ENCODE measurements around the gene TOR3A. TPM values are rescaled to one million over a fixed set of nuclear protein-coding genes. Genes with fewer than 3 reads are reported as not detected.
"Not testable (repeated sequence)": the region's sequence is repeated elsewhere in the genome, so short reads cannot be mapped to it uniquely, and the experiment has no call there.

TOR3A gene
- total RNA-seq, 1 donor from 2014 or later, result 44.0 TPM

DNA sequence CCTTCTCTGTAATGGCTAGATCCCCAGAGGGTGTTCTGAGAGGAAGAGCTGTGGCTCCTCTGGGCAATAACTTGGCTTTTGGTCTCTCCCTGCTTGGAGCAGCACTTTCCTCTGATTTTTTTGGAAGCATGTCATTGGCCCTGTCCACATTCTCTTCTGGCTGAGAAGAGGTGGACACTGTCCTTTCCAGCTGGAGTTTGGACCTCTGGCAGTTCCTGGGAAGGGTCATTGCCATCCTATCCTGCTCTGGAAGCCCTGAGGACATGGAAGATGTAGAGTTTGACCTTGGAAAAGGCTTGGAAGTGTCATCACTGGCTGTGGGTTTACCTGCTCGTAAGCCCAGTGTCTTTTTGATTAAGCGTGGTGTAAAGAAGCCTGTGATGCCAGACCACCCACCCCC, 26.8 kb downstream of the TOR3A start:
- DNase-seq, result no peak

GRCh38 chr1:179115181-179115580, 33.3 kb downstream of the TOR3A start:
- no peak for DNase-seq

DNA sequence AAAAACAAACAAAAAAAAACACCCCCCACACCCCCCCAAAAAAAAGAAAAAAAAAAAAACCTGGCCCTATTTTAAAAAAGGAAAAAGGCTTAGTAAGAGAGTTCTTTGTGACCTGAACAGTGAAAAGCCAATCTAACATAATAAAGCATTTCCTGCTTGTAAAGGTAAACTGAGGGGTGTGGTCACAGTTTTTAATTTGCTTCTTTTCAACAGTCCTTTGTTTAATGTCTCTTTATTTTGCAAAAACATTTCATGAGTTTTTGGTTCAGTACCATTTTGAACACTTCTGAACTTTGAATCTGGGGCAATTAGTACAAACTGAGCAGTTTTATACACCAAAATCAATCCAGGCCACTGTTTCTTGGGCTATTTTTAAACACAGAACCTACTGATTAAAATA, 37.6 kb downstream of the TOR3A start:
- no peak for DNase-seq

DNA sequence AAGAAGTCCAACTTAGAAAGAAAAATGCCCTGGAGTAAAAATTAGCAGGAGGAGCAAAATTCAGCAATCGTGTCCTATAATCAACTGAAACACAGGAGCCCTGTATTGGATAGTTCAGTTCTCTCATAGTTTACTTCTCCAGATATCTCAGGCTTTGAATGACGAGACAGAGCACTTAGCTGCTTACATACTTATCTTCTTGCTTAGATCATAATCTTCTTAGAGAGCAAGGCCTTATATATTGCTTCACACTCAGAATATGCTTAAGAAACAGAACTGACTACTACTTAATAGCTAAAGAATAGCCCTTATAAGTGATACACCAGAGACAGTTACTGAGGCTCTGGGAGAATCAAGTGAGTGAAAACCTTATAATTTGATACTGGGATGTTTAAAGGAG, 38.9 kb downstream of the TOR3A start:
- DNase-seq, result no peak

DNA sequence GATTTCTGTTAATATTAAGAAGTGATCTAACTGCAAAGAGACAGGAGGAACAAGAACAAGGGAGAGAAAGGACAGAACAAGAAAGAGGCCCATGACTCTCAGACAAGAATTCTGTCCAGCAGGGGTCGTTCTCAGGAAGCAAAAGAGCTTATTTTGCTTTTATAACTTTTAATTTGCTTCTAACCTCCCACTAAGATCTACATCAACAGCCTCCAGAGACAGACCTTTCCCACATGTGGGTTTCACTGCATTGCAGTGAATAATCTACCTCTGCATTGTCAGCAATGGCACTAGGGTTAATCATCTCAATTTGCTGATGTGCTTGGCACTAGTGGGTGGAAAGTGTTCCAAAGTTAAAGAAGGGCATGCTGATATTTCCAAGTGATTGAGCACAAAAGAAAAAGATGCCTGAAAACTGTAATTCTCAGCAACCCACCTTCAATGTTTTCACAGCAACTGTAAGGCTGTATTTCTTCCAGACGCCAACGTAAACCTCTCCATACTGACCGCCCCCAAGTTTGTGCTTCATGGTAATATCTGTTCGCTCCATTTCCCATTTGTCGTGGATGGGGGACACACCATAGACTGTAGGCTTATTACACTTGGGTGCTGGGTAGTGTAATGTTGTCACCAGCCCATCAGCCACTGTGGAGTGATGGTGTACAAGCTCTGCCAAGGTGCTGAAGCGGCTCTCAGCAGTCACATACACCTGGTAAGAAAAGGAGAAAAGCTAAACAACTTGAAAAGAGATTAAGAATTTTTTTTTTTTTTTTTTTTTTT, 39.5 kb downstream of the TOR3A start:
- peak; percentile 66 for DNase-seq

DNA sequence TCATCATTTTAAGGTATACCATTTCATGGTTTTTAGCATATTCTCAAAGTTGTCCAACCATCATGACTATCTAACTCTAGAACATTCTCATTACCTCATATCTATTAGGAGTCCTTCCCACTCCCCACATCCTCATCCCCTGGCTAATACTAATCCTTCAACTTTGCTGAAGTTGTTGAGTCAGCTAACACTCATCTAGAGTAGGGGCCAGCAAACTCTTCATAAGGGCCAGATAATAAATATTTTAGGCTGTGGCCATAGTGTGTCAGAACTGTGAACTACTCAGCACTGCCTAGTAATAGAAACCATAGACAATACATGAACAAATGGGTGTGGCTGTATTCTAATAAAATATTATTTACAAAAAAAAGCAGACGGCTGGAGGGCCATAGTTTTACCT, 43.0 kb downstream of the TOR3A start:
- no peak for DNase-seq

GRCh38 chr1:179126338-179127060, 44.6 kb downstream of the TOR3A start:
- DNase-seq, result no peak

DNA sequence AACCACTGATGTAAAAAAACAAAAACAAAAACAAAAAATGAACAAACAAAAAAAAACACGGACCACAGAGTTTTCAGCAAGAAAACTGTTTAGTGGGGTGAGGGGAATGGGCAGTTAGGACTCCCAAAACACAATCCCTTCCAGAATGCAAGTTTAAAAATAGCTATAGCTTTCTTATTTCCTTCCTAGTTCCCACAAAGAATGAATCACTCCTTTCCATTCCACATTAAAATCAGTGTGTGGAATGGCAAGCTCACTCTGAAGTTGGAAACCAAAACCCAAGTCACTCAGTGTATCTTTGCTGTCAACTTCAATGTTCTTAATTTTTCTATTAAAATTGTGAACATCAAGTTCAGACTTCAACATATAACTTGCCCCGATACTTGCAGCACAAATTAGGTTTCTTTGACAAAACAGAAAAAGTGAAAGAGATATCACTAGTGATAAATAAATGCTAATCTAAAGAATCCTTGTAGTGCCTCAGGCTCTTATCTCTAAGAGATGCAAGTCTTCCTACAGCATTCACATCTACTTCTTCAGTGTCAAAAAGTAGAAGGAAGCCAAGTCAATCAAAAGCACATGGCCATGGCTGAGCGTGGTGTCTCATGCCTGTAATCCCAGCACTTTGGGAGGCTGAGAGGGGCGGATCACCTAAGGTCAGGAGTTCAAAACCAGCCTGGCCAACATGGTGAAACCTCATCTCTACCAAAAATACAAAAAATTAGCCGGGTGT, 45.5 kb downstream of the TOR3A start:
- DNase-seq, result no peak

DNA sequence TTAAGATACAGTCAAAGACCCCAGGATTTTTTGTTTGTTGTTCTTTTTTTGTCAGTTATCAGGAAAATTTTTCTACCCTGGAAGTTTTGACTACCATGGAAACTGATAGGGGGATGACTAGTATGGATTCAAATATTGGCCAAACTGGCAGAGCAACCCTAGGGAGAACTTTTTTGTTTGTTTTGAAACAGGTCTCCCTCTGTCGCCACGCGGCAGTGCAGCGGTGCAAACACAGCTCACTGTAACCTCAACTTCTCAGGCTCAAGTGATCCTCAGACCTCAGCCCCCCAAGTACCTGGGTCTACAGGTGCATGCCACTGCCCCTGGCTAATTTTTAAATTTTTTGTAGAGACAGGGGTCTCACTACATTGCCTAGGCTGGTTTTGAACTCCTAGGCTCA, 46.6 kb downstream of the TOR3A start:
- DNase-seq, result no peak

DNA sequence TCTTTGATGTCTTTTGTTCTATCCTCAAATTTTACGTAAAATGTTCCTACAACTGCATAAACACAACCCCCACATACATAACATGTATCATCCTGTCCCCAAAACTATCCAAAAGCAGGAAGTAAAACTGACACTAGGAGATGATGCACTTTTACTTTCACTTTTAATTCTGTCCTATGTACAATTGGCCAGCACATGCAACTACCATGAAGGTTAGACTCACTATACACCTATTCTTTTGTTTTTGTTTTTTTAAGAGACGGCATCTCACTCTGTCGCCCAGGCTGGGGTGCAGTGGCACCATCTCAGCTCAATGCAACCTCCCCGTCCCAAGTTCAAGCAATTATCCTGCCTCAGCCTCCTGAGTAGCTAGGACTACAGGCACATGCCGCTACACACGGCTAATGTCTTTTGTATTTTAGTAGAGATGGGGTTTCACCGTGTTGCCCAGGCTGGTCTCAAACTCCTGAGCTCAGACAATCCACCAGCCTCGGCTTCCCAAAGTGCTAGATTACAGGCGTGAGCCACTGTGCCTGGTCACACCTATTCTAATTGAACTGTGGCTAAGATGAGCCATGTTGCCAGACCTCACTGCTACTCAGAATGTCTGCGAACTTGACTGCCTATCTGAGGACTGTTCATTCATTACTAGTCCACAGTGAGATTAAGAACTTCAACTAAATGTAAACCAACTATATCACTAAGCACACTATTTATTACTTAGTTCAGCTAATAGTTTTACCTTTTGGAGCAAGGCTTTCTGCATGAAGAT, 48.0 kb downstream of the TOR3A start:
- peak; percentile 24 for DNase-seq

DNA sequence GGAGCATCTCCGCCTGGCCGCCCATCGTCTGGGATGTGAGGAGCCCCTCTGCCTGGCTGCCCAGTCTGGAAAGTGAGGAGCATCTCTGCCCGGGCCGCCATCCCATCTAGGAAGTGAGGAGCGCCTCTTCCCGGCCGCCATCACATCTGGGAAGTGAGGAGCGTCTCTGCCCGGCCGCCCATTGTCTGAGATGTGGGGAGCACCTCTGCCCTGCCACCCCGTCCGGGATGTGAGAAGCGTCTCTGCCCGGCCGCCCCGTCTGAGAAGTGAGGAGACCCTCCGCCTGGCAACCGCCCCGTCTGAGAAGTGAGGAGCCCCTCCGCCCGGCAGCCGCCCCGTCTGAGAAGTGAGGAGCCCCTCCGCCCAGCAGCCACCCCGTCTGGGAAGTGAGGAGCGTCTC, 53.3 kb downstream of the TOR3A start:
- DNase-seq, result not testable (repeated sequence)

- DNase-seq, result not testable (repeated sequence)
Measured at GRCh38 chr1:179135707-179136106, 53.8 kb downstream of the TOR3A start.

- no peak for DNase-seq
Measured at GRCh38 chr1:179137617-179138255, 55.9 kb downstream of the TOR3A start.

GRCh38 chr1:179138755-179139154, 56.9 kb downstream of the TOR3A start:
- DNase-seq, result not testable (repeated sequence)

- DNase-seq, result no peak
Measured at GRCh38 chr1:179141592-179142251, 59.9 kb downstream of the TOR3A start.

DNA sequence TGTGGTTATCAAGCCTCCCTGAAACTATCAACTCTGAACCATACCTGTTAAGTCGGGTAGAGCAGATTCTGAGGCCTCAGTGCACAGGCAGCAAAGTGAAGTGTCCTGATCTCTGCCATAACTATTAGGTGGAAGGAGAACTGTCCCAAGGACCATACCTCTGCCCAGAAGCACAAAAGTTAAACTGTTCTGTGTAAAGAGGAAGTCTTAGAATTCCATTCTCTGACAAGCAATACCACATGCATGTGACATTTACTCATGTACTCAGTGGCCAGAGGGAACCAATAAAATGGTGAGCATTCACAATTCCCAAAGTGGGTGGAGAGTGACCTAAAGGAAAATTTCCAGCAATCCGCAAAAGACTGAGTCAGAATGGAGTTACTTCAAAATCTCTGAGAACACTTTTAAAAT, 61.0 kb downstream of the TOR3A start:
- DNase-seq, result no peak

DNA sequence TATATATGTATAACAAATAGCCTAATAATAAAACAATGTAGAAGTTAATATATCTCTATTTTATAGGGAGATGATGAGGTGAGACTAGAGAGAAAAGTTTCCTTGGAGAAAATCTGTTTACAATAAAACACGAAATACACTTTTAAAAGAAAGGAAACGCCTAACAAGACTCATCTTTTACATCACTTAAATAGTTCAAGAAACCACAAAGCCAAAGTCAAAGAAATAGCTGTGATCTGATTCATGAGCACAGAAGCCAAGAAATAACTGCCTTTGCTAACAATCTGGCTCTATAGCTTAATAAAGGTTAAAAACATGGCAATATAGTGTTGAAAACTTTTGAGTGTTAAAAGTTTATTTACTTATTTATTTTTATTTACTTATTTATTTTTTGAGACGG, 61.5 kb downstream of the TOR3A start:
- no peak for DNase-seq

DNA sequence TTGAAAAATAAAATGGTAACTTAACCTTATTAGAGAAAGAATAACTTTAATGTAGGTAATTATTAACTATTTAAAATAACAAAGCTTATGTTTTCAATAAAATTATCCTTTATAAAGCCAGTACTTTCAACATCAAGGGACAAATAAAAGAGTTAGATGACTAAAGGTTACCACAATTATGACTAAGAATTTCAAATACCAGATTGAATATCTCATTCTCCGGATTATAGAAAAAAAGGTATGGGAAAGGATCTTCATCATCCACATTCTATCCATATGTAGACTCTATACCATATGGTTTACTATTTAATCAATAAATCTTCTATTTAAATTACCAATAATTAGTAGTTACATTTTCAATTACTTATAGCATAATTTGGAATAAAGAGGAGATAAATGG, 62.8 kb downstream of the TOR3A start:
- DNase-seq, result no peak

GRCh38 chr1:179145521-179145920, 63.7 kb downstream of the TOR3A start:
- no peak for DNase-seq

All from tongue (tissue), 2 donors.